Loucy (cell line): Measurements from ENCODE around the gene PRLR.

Experiments
- H2AFZ ChIP-seq: fragments of 200-600 bp; sonication (generic); 2 replicates; pipeline ENCODE4 v1.6.0; 2016; ENCODE audit warnings: antibody characterized with exemption, mild to moderate bottlenecking, low read length, moderate library complexity
- H3F3A ChIP-seq: fragments of 200-600 bp; 2 replicates; pipeline ENCODE4 v1.6.0; 2016; ENCODE audit warnings: antibody characterized with exemption, low read depth, mild to moderate bottlenecking
- H3K27me3 ChIP-seq: fragments of 200-600 bp; sonication (generic); 2 replicates; pipeline ENCODE4 v1.6.1; 2014; ENCODE audit warnings: low read length, mild to moderate bottlenecking; ENCODE audit not compliant: insufficient read depth, poor library complexity, severe bottlenecking
- H3K36me3 ChIP-seq: fragments of 200-600 bp; sonication (generic); 2 replicates; pipeline ENCODE4 v1.6.1; 2016; ENCODE audit warnings: low read length; ENCODE audit not compliant: insufficient read depth
- H3K4me1 ChIP-seq: fragments of 200-600 bp; sonication (generic); 2 replicates; pipeline ENCODE4 v1.5.1; 2014; ENCODE audit warnings: low read length, mild to moderate bottlenecking; ENCODE audit not compliant: insufficient read depth, poor library complexity, severe bottlenecking
- H3K4me2 ChIP-seq: fragments of 200-600 bp; sonication (generic); 2 replicates; pipeline ENCODE4 v1.6.0; 2014; ENCODE audit warnings: antibody characterized with exemption, low read length, low read depth, mild to moderate bottlenecking; ENCODE audit not compliant: poor library complexity, severe bottlenecking
- H3K4me3 ChIP-seq: fragments of 200-600 bp; sonication (generic); 2 replicates; pipeline ENCODE4 v1.5.1; 2014; ENCODE audit warnings: low read length, mild to moderate bottlenecking, mixed read lengths; ENCODE audit not compliant: poor library complexity, severe bottlenecking
- H3K79me2 ChIP-seq: fragments of 200-600 bp; sonication (generic); 2 replicates; pipeline ENCODE4 v1.6.1; 2014; ENCODE audit warnings: low read length; ENCODE audit not compliant: insufficient read depth
- H3K9ac ChIP-seq: fragments of 200-600 bp; sonication (generic); 2 replicates; pipeline ENCODE4 v1.6.0; 2014; ENCODE audit warnings: mild to moderate bottlenecking, low read depth, low read length, moderate library complexity; ENCODE audit not compliant: poor library complexity, severe bottlenecking
- H3K9me2 ChIP-seq: fragments of 200-600 bp; sonication (generic); replicated peaks from 2 replicates; pipeline ENCODE4 v1.6.1; 2016; ENCODE audit warnings: low read depth, low read length, mixed read lengths
- H3K9me3 ChIP-seq: fragments of 200-600 bp; sonication (generic); 2 replicates; pipeline ENCODE4 v1.6.1; 2014; ENCODE audit warnings: mild to moderate bottlenecking, antibody characterized with exemption, low read length, low read depth; ENCODE audit not compliant: insufficient read depth
- H4K20me1 ChIP-seq: fragments of 200-600 bp; sonication (generic); 2 replicates; pipeline ENCODE4 v1.6.0; 2014; ENCODE audit warnings: antibody characterized with exemption, low read length, mild to moderate bottlenecking; ENCODE audit not compliant: insufficient read depth, poor library complexity, severe bottlenecking
- EZH2phosphoT487 ChIP-seq: fragments of 200-600 bp; IDR thresholded peaks from 2 replicates; pipeline ENCODE4 v1.6.1; 2018; ENCODE audit warnings: antibody characterized with exemption, mild to moderate bottlenecking, moderate library complexity, borderline replicate concordance
- TF ChIP-seq, protein P1 (sequence below): fragments of 200-600 bp; sonication (generic); conservative IDR thresholded peaks from 2 replicates; pipeline ENCODE4 v1.5.1; 2014; ENCODE audit warnings: mild to moderate bottlenecking, antibody characterized with exemption, low read length

PRLR gene

DNA sequence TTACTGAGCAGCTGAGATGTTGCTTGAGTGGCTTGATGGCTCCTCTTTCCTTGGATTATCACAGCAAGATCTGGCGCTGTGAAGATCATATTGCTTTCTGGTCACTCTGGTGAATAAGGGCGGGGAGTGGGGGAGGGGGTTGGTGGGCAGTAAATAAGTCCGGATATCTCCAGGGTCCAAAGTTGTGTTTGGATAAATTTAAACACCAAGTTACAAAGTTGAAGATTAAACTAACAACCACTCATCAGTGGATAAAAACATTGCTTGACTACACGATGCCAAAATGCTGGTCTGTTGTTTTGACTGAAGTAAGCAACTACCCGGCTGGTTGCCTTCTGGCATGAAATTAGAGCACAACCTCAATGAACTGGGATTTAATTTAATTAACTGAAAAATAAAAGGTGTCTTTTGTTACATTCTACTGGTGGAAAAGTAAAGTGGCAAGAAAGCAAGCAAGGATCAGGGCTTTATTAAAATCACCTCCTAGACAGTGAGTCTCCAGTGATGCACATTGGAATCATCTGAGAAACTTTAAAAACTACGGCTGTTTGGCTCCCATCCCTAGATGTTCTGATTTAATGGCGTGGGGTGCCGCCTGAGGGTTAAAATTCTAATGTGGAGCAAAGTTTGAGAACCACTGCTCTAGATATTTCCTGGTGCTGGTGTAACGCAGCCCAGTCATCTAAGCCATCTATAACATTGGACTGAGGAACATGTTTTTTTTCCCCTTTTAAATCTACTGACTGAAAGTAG lies 95.8 kb downstream of the PRLR start:
- Histone ChIP-seq H3K9me3 (no peaks in the 10 kb centered on the region), H3K4me2 (no peak overlapping the region), H3K79me2 (no peaks in the 10 kb centered on the region), H3K9me2 (no peaks in the 10 kb centered on the region), H3K4me1 (peaks cover 43% of the 10 kb centered on the region), H3F3A (no peaks in the 10 kb centered on the region), H3K4me3 (no peak overlapping the region), H3K36me3 (no peaks in the 10 kb centered on the region), H4K20me1 (no peaks in the 10 kb centered on the region), H3K9ac (no peak overlapping the region), H3K27me3 (peaks cover 16% of the 10 kb centered on the region), H2AFZ (no peak overlapping the region)
- no peak for TF ChIP-seq EZH2phosphoT487
- TF ChIP-seq, protein P1, sequence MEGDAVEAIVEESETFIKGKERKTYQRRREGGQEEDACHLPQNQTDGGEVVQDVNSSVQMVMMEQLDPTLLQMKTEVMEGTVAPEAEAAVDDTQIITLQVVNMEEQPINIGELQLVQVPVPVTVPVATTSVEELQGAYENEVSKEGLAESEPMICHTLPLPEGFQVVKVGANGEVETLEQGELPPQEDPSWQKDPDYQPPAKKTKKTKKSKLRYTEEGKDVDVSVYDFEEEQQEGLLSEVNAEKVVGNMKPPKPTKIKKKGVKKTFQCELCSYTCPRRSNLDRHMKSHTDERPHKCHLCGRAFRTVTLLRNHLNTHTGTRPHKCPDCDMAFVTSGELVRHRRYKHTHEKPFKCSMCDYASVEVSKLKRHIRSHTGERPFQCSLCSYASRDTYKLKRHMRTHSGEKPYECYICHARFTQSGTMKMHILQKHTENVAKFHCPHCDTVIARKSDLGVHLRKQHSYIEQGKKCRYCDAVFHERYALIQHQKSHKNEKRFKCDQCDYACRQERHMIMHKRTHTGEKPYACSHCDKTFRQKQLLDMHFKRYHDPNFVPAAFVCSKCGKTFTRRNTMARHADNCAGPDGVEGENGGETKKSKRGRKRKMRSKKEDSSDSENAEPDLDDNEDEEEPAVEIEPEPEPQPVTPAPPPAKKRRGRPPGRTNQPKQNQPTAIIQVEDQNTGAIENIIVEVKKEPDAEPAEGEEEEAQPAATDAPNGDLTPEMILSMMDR, result no peak

DNA sequence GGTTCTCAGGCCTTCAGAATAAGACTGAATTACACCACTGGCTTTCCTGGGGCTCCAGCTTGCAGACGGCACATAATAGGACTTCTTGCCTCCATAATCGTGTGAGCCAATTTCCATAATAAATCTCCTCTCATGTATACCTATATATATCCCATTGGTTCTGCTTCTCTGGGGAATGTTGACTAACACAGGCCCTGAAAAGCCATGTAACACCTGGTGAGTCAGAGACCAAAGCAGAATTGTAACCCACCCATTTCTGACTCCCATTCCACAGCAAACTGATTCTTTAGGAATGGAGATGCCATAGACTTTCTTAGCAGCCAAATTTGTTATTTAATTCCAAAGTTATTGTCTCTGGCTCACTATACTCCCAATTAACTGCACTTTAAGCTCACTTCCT lies 97.1 kb downstream of the PRLR start:
- H3F3A ChIP-seq, result no peaks in the 10 kb centered on the region
- H3K9me3 ChIP-seq, result no peaks in the 10 kb centered on the region
- TF ChIP-seq, protein P1, result no peak
- no peak for TF ChIP-seq EZH2phosphoT487

DNA sequence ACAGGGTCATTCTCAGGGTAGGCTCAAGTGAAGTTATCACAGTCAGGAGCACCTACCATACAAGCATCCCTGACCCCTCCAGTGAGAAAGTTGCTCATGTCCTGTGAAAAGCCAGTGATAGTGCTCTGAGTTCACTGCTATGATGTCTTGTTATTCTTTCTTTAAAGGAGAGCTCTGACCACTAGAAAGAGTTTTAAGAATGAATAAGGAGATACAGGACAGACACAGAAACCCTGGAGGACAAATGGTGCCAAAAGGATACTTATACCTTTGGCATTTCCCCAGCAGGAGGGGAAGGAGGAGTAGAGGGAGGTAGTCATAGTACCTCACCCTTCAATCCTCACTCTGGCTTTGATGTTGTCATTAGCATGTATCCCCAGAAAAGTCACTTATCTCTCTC lies 98.6 kb downstream of the PRLR start:
- no peak overlapping the region for H2AFZ ChIP-seq
- peaks cover 34% of the 10 kb centered on the region for H3K4me1 ChIP-seq
- H3F3A ChIP-seq, result no peaks in the 10 kb centered on the region
- no peak overlapping the region for H3K4me3 ChIP-seq
- no peaks in the 10 kb centered on the region for H3K36me3 ChIP-seq
- no peak overlapping the region for H3K4me2 ChIP-seq
- H4K20me1 ChIP-seq, result no peaks in the 10 kb centered on the region
- TF ChIP-seq, protein P1, result no peak
- no peak overlapping the region for H3K9ac ChIP-seq
- H3K27me3 ChIP-seq, result peaks cover 43% of the 10 kb centered on the region
- H3K9me3 ChIP-seq, result no peaks in the 10 kb centered on the region
- no peaks in the 10 kb centered on the region for H3K9me2 ChIP-seq
- no peaks in the 10 kb centered on the region for H3K79me2 ChIP-seq

More for the DNA sequence above, 97.1 kb downstream of the PRLR start:
- H3K79me2 ChIP-seq, result no peaks in the 10 kb centered on the region
- no peak overlapping the region for H3K4me2 ChIP-seq
- H3K4me3 ChIP-seq, result no peak overlapping the region
- no peak overlapping the region for H3K9ac ChIP-seq
- no peaks in the 10 kb centered on the region for H4K20me1 ChIP-seq
- H3K4me1 ChIP-seq, result peaks cover 46% of the 10 kb centered on the region
- no peaks in the 10 kb centered on the region for H3K9me2 ChIP-seq
- H3K36me3 ChIP-seq, result no peaks in the 10 kb centered on the region
- no peak overlapping the region for H2AFZ ChIP-seq
- H3K27me3 ChIP-seq, result peaks cover 28% of the 10 kb centered on the region
